PC-9 (cell line): ENCODE data around the gene IDH2.
"Not testable (repeated sequence)": the region's sequence is repeated elsewhere in the genome, so short reads cannot be mapped to it uniquely, and the experiment has no call there.

ENCODE experiments used
- CTCF ChIP-seq: fragments of 200-600 bp; sonication (generic); conservative IDR thresholded peaks from 2 replicates; pipeline ENCODE4 v1.6.1; 2017; ENCODE audit warnings: mixed run types, antibody characterized with exemption, mild to moderate bottlenecking, moderate library complexity
- EZH2 ChIP-seq: fragments of 200-600 bp; sonication (generic); IDR thresholded peaks from 2 replicates; pipeline ENCODE4 v1.8.0; 2017; ENCODE audit warnings: antibody characterized with exemption, low read depth

- not testable (repeated sequence) for TF ChIP-seq CTCF, EZH2
These were observed 7.0 kb upstream of the IDH2 start for GRCh38 chr15:90109163-90109751.
